K562 (cell line): ENCODE measurements around the gene NDUFAF2. TPM values are rescaled to one million over a fixed set of nuclear protein-coding genes. Genes with fewer than 3 reads are reported as not detected.

ENCODE experiments used
- CCNT2 ChIP-seq: IDR thresholded peaks from 2 replicates; pipeline ENCODE4 v1.6.1; 2011; ENCODE audit warnings: borderline replicate concordance, low read depth, mild to moderate bottlenecking, moderate library complexity, mixed read lengths, low read length; ENCODE audit not compliant: insufficient read length; ENCODE audit errors: extremely low read depth
- DEAF1 ChIP-seq: fragments of 450-650 bp; formaldehyde crosslinking; IDR thresholded peaks from 2 replicates; pipeline ENCODE4 v1.4.0; 2020; ENCODE audit warnings: mild to moderate bottlenecking, moderate library complexity
- GTF2A2 ChIP-seq: IDR thresholded peaks from 2 replicates; pipeline ENCODE4 v1.6.1; 2016; ENCODE audit warnings: mild to moderate bottlenecking, missing genetic modification characterization, missing compliant biosample characterization
- HCFC1 ChIP-seq: IDR thresholded peaks from 2 replicates; pipeline ENCODE4 v1.6.1; 2012; ENCODE audit warnings: low read depth, low read length, improper control_type of control experiment
- HNRNPLL ChIP-seq: fragments of 200-400 bp; formaldehyde crosslinking; IDR thresholded peaks from 2 replicates; pipeline ENCODE4 v1.6.1; 2017; ENCODE audit warnings: low read length, low read depth, mild to moderate bottlenecking; ENCODE audit not compliant: poor library complexity, severe bottlenecking
- IRF9 ChIP-seq: fragments of 450-650 bp; IDR thresholded peaks from 2 replicates; pipeline ENCODE4 v1.6.1; 2016; ENCODE audit warnings: missing biosample characterization, missing genetic modification characterization
- MCM7 ChIP-seq, 2 experiments: fragments of 450-650 bp; IDR thresholded peaks; 2 replicates each; pipeline ENCODE4 v1.6.1; 2016 to 2018
- NBN ChIP-seq: fragments of 450-650 bp; IDR thresholded peaks from 2 replicates; pipeline ENCODE4 v1.6.1; 2016; ENCODE audit warnings: low read depth, mild to moderate bottlenecking
- NCOA1 ChIP-seq: fragments of 450-650 bp; IDR thresholded peaks from 2 replicates; pipeline ENCODE4 v1.6.1; 2016; ENCODE audit warnings: low read depth
- NR1H2 ChIP-seq: sonication (generic); formaldehyde crosslinking; IDR thresholded peaks from 2 replicates; pipeline ENCODE4 v1.4.0; 2020; ENCODE audit warnings: mild to moderate bottlenecking, missing genetic modification reagents
- PCBP2 ChIP-seq: fragments of 200-400 bp; formaldehyde crosslinking; IDR thresholded peaks from 2 replicates; pipeline ENCODE4 v1.6.1; 2018; ENCODE audit warnings: low read length, low read depth, mild to moderate bottlenecking, moderate library complexity; ENCODE audit not compliant: poor library complexity, severe bottlenecking
- RBM15 ChIP-seq: fragments of 200-400 bp; formaldehyde crosslinking; IDR thresholded peaks from 2 replicates; pipeline ENCODE4 v1.6.1; 2018; ENCODE audit warnings: mild to moderate bottlenecking, low read length, moderate library complexity; ENCODE audit not compliant: insufficient read depth
- SMAD2 ChIP-seq: fragments of 150-350 bp; IDR thresholded peaks from 2 replicates; pipeline ENCODE4 v1.6.1; 2014; ENCODE audit warnings: low read depth, mild to moderate bottlenecking, low read length
- TCF3 ChIP-seq: sonication (generic); formaldehyde crosslinking; IDR thresholded peaks from 2 replicates; pipeline ENCODE4 v1.4.0; 2020; ENCODE audit warnings: mild to moderate bottlenecking, missing genetic modification reagents
- TFAM ChIP-seq: fragments of 250-450 bp; sonication (Bioruptor Pico); conservative IDR thresholded peaks from 2 replicates; pipeline ENCODE4 v1.5.0; 2021; ENCODE audit warnings: mild to moderate bottlenecking, moderate library complexity
- ZBED1 ChIP-seq: IDR thresholded peaks from 2 replicates; pipeline ENCODE4 v1.6.1; 2014
- ZFP30 ChIP-seq: fragments of 250-450 bp; sonication (Bioruptor Pico); IDR thresholded peaks from 2 replicates; pipeline ENCODE4 v1.8.0; 2022; ENCODE audit warnings: moderate library complexity, mild to moderate bottlenecking, inconsistent platforms, borderline replicate concordance
- ZFX ChIP-seq: sonication (generic); formaldehyde crosslinking; IDR thresholded peaks from 2 replicates; pipeline ENCODE4 v1.8.0; 2022; ENCODE audit warnings: mild to moderate bottlenecking, missing genetic modification reagents, moderate library complexity
- ZNF766 ChIP-seq: fragments of 200-800 bp; sonication (Bioruptor generic); conservative IDR thresholded peaks from 2 replicates; pipeline ENCODE4 v1.6.1; 2016; ENCODE audit warnings: missing genetic modification characterization, missing compliant biosample characterization
- ZSCAN29 ChIP-seq: fragments of 450-650 bp; IDR thresholded peaks from 2 replicates; pipeline ENCODE4 v1.6.1; 2017
- polyA plus RNA-seq, 8 experiments: library from polyadenylated mRNA; depleted of rRNA in 4 of 8; stranded (reverse) in 5 of 8; unstranded in 3 of 8; fragments of >200 nt; fragmentation: Nextera tagmentation in 2 of 8; fragmentation: Illumina TruSeq in 1 of 8; extraction: Ambion mirVana in 2 of 8; extraction: Trizol in 1 of 8; gene quantifications; 2 replicates each; pipeline versions ENCODE4 v1.2.1 to v1.2.3, GENCODE V29; 2011 to 2014; ENCODE audit warnings: inconsistent platforms in 1 of 8, missing spikeins in 1 of 8
- total RNA-seq, 7 experiments: library from RNA; depleted of rRNA in 6 of 7; stranded (reverse); fragments of >200 nt in 6 of 7; fragmentation: Illumina TruSeq in 2 of 7; extraction: Trizol in 2 of 7; gene quantifications; 2 replicates each; pipeline versions ENCODE4 v1.2.1 to v1.2.3, GENCODE V29; 2011 to 2021; ENCODE audit warnings: low replicate concordance in 1 of 7
- TF ChIP-seq, protein P1 (sequence below): sonication (generic); formaldehyde crosslinking; IDR thresholded peaks from 2 replicates; pipeline ENCODE4 v1.5.0; 2020; ENCODE audit warnings: missing genetic modification reagents
- TF ChIP-seq, protein P2 (sequence below): sonication (generic); formaldehyde crosslinking; IDR thresholded peaks from 2 replicates; pipeline ENCODE4 v1.8.0; 2022; ENCODE audit warnings: mild to moderate bottlenecking, missing genetic modification reagents
- TF ChIP-seq, protein P3 (sequence below), 3 experiments: fragments of 200-800 bp in 1 of 3; sonication (Bioruptor generic) in 1 of 3; sonication (generic) in 1 of 3; formaldehyde crosslinking in 1 of 3; IDR thresholded peaks; 2 replicates each; pipeline versions ENCODE4 v1.6.1 to v1.8.0; 2016 to 2022; ENCODE audit warnings: mild to moderate bottlenecking in 2 of 3, missing compliant biosample characterization in 2 of 3, missing genetic modification characterization in 2 of 3, missing genetic modification reagents in 1 of 3

Gene NDUFAF2
- total and polyA plus RNA-seq, 9 of the 15 experiments (the other 6 are each of a cell fraction or from before 2014, with no cell fraction given): 56.0 to 155 (median 95.9) TPM

DNA sequence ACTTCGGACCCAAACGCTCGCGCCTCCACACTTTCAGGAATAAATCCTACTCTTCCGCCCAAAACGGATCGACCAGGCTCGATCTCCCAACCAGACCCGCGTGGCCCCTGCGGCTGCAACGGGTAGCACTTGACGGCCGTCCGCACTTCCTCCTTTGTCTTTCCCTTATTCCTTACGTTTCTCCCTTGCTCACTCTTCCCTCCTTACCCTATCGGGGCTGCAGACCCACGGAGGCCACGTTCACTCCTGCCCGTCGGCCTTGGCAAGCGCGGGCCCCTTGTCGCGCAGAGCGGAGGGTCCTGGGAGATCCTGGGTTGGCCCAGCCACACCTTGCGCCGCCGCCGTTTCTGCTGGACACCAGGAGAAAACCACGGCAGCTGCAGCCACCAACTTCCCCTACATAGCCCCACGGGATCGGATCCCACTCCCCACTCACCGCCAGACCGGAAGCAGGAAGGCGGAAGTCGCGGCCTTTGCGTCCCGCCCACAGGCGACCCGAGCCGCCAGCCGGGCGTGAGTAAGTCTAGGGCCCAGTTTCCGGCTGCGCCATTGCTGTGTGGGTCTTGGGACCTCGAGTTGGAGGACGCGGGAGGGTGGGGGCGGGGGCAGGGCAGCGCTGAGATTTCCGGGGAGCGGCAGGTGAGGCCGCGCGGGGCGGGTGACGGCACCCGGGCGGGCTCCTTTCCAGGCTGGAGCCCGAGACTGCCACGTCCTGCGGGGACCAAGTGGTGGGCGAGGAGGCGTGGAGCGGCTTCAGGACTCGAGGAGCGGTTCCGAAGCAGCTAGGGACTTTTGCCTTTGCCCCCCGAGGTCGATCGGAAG is 217.2 kb downstream of the NDUFAF2 start, which contains the start of gene SMIM15 (continued):
- TF ChIP-seq CCNT2: peak; percentile 36
- TF ChIP-seq, protein P1, sequence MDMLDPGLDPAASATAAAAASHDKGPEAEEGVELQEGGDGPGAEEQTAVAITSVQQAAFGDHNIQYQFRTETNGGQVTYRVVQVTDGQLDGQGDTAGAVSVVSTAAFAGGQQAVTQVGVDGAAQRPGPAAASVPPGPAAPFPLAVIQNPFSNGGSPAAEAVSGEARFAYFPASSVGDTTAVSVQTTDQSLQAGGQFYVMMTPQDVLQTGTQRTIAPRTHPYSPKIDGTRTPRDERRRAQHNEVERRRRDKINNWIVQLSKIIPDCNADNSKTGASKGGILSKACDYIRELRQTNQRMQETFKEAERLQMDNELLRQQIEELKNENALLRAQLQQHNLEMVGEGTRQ (CRISPR knock-in tag): no peak
- TF ChIP-seq RBM15: no peak
- peak; percentile 80 for TF ChIP-seq ZSCAN29
- TF ChIP-seq NCOA1: no peak
- no peak for TF ChIP-seq ZNF766
- 0 out of 2 replicates have a peak, but pooled peaks have one; percentile 33 for TF ChIP-seq TCF3 (CRISPR knock-in tag)
- no peak for TF ChIP-seq PCBP2
- peak; percentile 65 for TF ChIP-seq HNRNPLL
- peak; percentile 95 for TF ChIP-seq ZFX (CRISPR knock-in tag)
- TF ChIP-seq ZBED1: no peak
- TF ChIP-seq GTF2A2 (tag): no peak
- TF ChIP-seq SMAD2: no peak
- TF ChIP-seq, protein P2, sequence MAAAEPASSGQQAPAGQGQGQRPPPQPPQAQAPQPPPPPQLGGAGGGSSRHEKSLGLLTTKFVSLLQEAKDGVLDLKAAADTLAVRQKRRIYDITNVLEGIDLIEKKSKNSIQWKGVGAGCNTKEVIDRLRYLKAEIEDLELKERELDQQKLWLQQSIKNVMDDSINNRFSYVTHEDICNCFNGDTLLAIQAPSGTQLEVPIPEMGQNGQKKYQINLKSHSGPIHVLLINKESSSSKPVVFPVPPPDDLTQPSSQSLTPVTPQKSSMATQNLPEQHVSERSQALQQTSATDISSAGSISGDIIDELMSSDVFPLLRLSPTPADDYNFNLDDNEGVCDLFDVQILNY: no peak
- TF ChIP-seq NBN: peak; percentile 61; the same call in 1 of the 2 replicates
- no peak for TF ChIP-seq TFAM (CRISPR knock-in tag)
- TF ChIP-seq MCM7 (IDR thresholded peaks at IDR 0.05): no peak
- TF ChIP-seq NR1H2 (CRISPR knock-in tag): no peak; the same call in 1 of the 2 replicates
- no peak for TF ChIP-seq DEAF1 (CRISPR knock-in tag)
- no peak for TF ChIP-seq ZFP30 (CRISPR knock-in tag)
- TF ChIP-seq, protein P3, sequence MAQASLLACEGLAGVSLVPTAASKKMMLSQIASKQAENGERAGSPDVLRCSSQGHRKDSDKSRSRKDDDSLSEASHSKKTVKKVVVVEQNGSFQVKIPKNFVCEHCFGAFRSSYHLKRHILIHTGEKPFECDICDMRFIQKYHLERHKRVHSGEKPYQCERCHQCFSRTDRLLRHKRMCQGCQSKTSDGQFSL (CRISPR knock-in tag; IDR thresholded peaks at IDR 0.05): no peak
- TF ChIP-seq, protein P3 (tag; IDR thresholded peaks at IDR 0.05): no peak
- no peak for TF ChIP-seq IRF9 (tag)
- peak; percentile 53; the same call in 1 of the 2 replicates for TF ChIP-seq HCFC1
